Fibroblast of skin of scalp (primary cell): Measurements from ENCODE around the gene GLYAT.
"Not testable (repeated sequence)": the region's sequence is repeated elsewhere in the genome, so short reads cannot be mapped to it uniquely, and the experiment has no call there.

Source experiments
- DNase-seq: peaks from one replicate; pipeline ENCODE4 v3.0.0-alpha.2; 2013

The GLYAT gene

GRCh38 chr11:58742981-58743880 is 11.5 kb upstream of the GLYAT start:
- no peak for DNase-seq

- DNase-seq, result no peak
Observed at GRCh38 chr11:58742140-58742539, 10.4 kb upstream of the GLYAT start.

GRCh38 chr11:58741127-58741526 is 9.4 kb upstream of the GLYAT start:
- no peak for DNase-seq

GRCh38 chr11:58740447-58740846 is 8.7 kb upstream of the GLYAT start:
- DNase-seq, result no peak

GRCh38 chr11:58739725-58740430 is 8.1 kb upstream of the GLYAT start:
- DNase-seq, result no peak

GRCh38 chr11:58734681-58735490 is 3.1 kb upstream of the GLYAT start:
- DNase-seq, result no peak

- no peak for DNase-seq
Observed at GRCh38 chr11:58730507-58731089, 1.1 kb downstream of the GLYAT start.

- DNase-seq, result no peak
Observed at GRCh38 chr11:58727415-58727797, 4.3 kb downstream of the GLYAT start.

GRCh38 chr11:58726737-58727414 is 4.9 kb downstream of the GLYAT start:
- DNase-seq, result no peak

GRCh38 chr11:58719406-58720117 is 12.2 kb downstream of the GLYAT start:
- no peak for DNase-seq

- DNase-seq, result no peak
Observed at GRCh38 chr11:58712531-58712930, 19.2 kb downstream of the GLYAT start.

- no peak for DNase-seq
Observed at GRCh38 chr11:58711832-58712231, 19.9 kb downstream of the GLYAT start.

- no peak for DNase-seq
Observed at GRCh38 chr11:58707767-58708166, 24.0 kb downstream of the GLYAT start.

- DNase-seq, result not testable (repeated sequence)
Observed at GRCh38 chr11:58696825-58697224, 34.9 kb downstream of the GLYAT start.

- DNase-seq, result no peak
Observed at GRCh38 chr11:58693026-58693425, 38.7 kb downstream of the GLYAT start.

- no peak for DNase-seq
Observed at GRCh38 chr11:58691675-58692074, 40.1 kb downstream of the GLYAT start.

- no peak for DNase-seq
Observed at GRCh38 chr11:58688789-58689503, 42.8 kb downstream of the GLYAT start.

GRCh38 chr11:58685973-58686722 is 45.6 kb downstream of the GLYAT start:
- DNase-seq, result no peak

GRCh38 chr11:58682660-58683059 is 49.1 kb downstream of the GLYAT start:
- not testable (repeated sequence) for DNase-seq

GRCh38 chr11:58677536-58677935 is 54.2 kb downstream of the GLYAT start:
- not testable (repeated sequence) for DNase-seq
